ENCODE data around the gene C16orf89.
A peak's percentile ranks its signal among the peaks of the same experiment; 100 is the strongest.
"Not testable (repeated sequence)": the region's sequence is repeated elsewhere in the genome, so short reads cannot be mapped to it uniquely, and the experiment has no call there.

C16orf89 gene

GRCh38 chr16:5059386-5060072 lies 6.2 kb downstream of the C16orf89 start:
- no peak for DNase-seq (ENCODE audit: low spot score)

GRCh38 chr16:5058476-5058875 lies 7.3 kb downstream of the C16orf89 start:
- DNase-seq (ENCODE audit: low spot score) = peak; percentile 81

- peak; percentile 74 for DNase-seq (ENCODE audit: low spot score)
These were observed 9.4 kb downstream of the C16orf89 start for GRCh38 chr16:5056352-5056751.

- no peak for DNase-seq (ENCODE audit: low spot score)
These were observed 10.6 kb downstream of the C16orf89 start for GRCh38 chr16:5054876-5055865.

GRCh38 chr16:5046914-5047313 lies 18.8 kb downstream of the C16orf89 start:
- no peak for DNase-seq (ENCODE audit: low spot score)

- DNase-seq (ENCODE audit: low spot score) = no peak
These were observed 20.1 kb downstream of the C16orf89 start for GRCh38 chr16:5045499-5046115.

GRCh38 chr16:5044581-5044980 lies 21.2 kb downstream of the C16orf89 start:
- not testable (repeated sequence) for DNase-seq (ENCODE audit: low spot score)

GRCh38 chr16:5044011-5044540 lies 21.7 kb downstream of the C16orf89 start:
- no peak for DNase-seq (ENCODE audit: low spot score)

- DNase-seq (ENCODE audit: low spot score) = no peak
These were observed 23.1 kb downstream of the C16orf89 start for GRCh38 chr16:5042574-5043171.

- no peak for DNase-seq (ENCODE audit: low spot score)
These were observed 24.1 kb downstream of the C16orf89 start for GRCh38 chr16:5041600-5042133.

GRCh38 chr16:5040451-5040850 lies 25.3 kb downstream of the C16orf89 start:
- no peak for DNase-seq (ENCODE audit: low spot score)

- no peak for DNase-seq (ENCODE audit: low spot score)
These were observed 29.3 kb downstream of the C16orf89 start for GRCh38 chr16:5036228-5037156.

- DNase-seq (ENCODE audit: low spot score) = no peak
These were observed 29.9 kb downstream of the C16orf89 start for GRCh38 chr16:5035909-5036227.

- no peak for DNase-seq (ENCODE audit: low spot score)
These were observed 31.6 kb downstream of the C16orf89 start for GRCh38 chr16:5034167-5034523.

- peak; percentile 94 for DNase-seq (ENCODE audit: low spot score)
These were observed 32.2 kb downstream of the C16orf89 start, which contains the start of gene NAGPA for GRCh38 chr16:5033256-5034166. Gene NAGPA (minus strand): TSS chr16:5033935. CDS start chr16:5033914, 21 bp downstream.

- DNase-seq (ENCODE audit: low spot score) = no peak
These were observed 33.0 kb downstream of the C16orf89 start for GRCh38 chr16:5032748-5033167.

GRCh38 chr16:5031601-5032000 lies 34.2 kb downstream of the C16orf89 start:
- DNase-seq (ENCODE audit: low spot score) = no peak

GRCh38 chr16:5030251-5030870 lies 35.4 kb downstream of the C16orf89 start:
- DNase-seq (ENCODE audit: low spot score) = no peak

- no peak for DNase-seq (ENCODE audit: low spot score)
These were observed 36.7 kb downstream of the C16orf89 start for GRCh38 chr16:5028950-5029475.

Data from ecto neural progenitor cell (in vitro differentiated cells).